Smooth muscle cell (in vitro differentiated cells): ENCODE data around the gene FGF22. TPM values are rescaled to one million over a fixed set of nuclear protein-coding genes. Genes with fewer than 3 reads are reported as not detected.
A peak's percentile ranks its signal among the peaks of the same experiment; 100 is the strongest.

ENCODE experiments used
- DNase-seq: peaks from one replicate; lab custom pipeline; 2025; ENCODE audit not compliant: unreplicated experiment; lab: John Stamatoyannopoulos, UW
- H2AFZ ChIP-seq: fragments of 200-600 bp; sonication (generic); 2 replicates; pipeline ENCODE4 v1.6.0; 2016; ENCODE audit warnings: antibody characterized with exemption, low read depth, mild to moderate bottlenecking
- H3F3A ChIP-seq: fragments of 200-600 bp; sonication (generic); 2 replicates; pipeline ENCODE4 v1.6.0; 2017; ENCODE audit warnings: antibody characterized with exemption, low read depth
- H3K27ac ChIP-seq: fragments of 200-600 bp; sonication (generic); 2 replicates; pipeline ENCODE4 v1.5.1; 2016; ENCODE audit warnings: low read depth, mild to moderate bottlenecking
- H3K27me3 ChIP-seq: fragments of 200-600 bp; sonication (generic); 2 replicates; pipeline ENCODE4 v1.6.1; 2016; ENCODE audit warnings: low read depth, mild to moderate bottlenecking
- H3K36me3 ChIP-seq: fragments of 200-600 bp; sonication (generic); 2 replicates; pipeline ENCODE4 v1.5.1; 2016; ENCODE audit warnings: low read depth
- H3K4me1 ChIP-seq: fragments of 200-600 bp; sonication (generic); 2 replicates; pipeline ENCODE4 v1.5.1; 2016; ENCODE audit warnings: low read depth
- H3K4me2 ChIP-seq: fragments of 200-600 bp; sonication (generic); 2 replicates; pipeline ENCODE4 v1.6.0; 2016; ENCODE audit warnings: mild to moderate bottlenecking
- H3K4me3 ChIP-seq: fragments of 200-600 bp; sonication (generic); 2 replicates; pipeline ENCODE4 v1.5.1; 2016; ENCODE audit warnings: mild to moderate bottlenecking
- H3K79me2 ChIP-seq: fragments of 200-600 bp; sonication (generic); 2 replicates; pipeline ENCODE4 v1.6.0; 2016; ENCODE audit warnings: low read depth, mild to moderate bottlenecking
- H3K9ac ChIP-seq: fragments of 200-600 bp; sonication (generic); 2 replicates; pipeline ENCODE4 v1.6.0; 2016; ENCODE audit warnings: low read depth
- H3K9me3 ChIP-seq: fragments of 200-600 bp; sonication (generic); replicated peaks from 2 replicates; pipeline ENCODE4 v1.5.1; 2016; ENCODE audit warnings: low read depth
- H4K20me1 ChIP-seq: fragments of 200-600 bp; sonication (generic); 2 replicates; pipeline ENCODE4 v1.6.0; 2016; ENCODE audit warnings: low read depth
- WGBS: methylation state at CpG from one replicate; pipeline ENCODE4 v1.1.7; 2016; ENCODE audit warnings: low lambda C conversion rate; 5-methylcytosine and 5-hydroxymethylcytosine counted together
- polyA plus RNA-seq: library from polyadenylated mRNA; unstranded; fragments of >200 nt; fragmentation: Nextera tagmentation; extraction: Ambion mirVana; gene quantifications from 2 replicates; pipeline ENCODE4 v1.2.1, GENCODE V29; 2016
- total RNA-seq: library from RNA; depleted of rRNA; stranded (reverse); fragments of >200 nt; gene quantifications from 2 replicates; pipeline ENCODE4 v1.2.3, GENCODE V29; 2014
- TF ChIP-seq, protein P1 (sequence below): fragments of 200-600 bp; sonication (generic); IDR thresholded peaks from 2 replicates; pipeline ENCODE4 v1.5.1; 2017; ENCODE audit warnings: borderline replicate concordance, mild to moderate bottlenecking, antibody characterized with exemption; ENCODE audit not compliant: insufficient read depth, poor library complexity, severe bottlenecking

FGF22 gene
- total and polyA plus RNA-seq, 2 experiments from 2014 or later: 0.18 TPM; not detected in 1

DNA sequence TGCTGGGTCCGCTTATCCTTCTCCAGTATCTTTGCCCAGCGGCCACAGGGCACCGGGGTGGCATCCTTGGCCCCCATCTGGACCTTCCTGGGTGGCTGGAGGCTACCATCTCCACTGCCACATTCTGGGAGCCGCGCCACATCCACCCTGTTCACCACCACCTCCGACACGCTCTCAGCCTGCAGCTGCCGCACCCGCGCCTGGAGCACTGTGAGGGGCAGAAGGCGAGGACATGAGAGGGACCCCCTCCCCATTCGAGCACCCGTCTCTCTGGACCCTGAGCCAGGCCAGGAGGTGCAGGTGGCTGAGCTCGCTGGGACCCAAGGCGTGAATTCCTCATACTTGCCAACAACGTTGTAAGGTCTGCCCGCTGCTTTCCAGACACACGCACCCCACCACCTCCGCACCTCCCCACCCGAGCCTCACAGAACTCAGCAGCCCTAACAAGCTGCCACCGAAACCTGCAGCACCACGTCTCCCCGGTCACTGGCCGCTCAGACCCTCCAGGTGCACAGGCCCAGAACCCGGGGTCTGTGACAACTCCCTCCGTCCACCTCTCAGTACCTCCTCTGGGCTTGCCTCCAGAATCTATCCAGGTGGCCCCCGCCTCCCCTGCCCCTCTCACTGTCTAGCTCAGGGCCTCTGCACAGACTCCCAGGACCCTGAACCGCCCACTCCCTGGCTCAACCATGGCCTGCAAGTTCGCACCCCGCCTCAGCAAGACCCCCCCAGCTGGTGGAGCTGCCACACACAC is 9.5 kb upstream of the FGF22 start:
- TF ChIP-seq, protein P1, sequence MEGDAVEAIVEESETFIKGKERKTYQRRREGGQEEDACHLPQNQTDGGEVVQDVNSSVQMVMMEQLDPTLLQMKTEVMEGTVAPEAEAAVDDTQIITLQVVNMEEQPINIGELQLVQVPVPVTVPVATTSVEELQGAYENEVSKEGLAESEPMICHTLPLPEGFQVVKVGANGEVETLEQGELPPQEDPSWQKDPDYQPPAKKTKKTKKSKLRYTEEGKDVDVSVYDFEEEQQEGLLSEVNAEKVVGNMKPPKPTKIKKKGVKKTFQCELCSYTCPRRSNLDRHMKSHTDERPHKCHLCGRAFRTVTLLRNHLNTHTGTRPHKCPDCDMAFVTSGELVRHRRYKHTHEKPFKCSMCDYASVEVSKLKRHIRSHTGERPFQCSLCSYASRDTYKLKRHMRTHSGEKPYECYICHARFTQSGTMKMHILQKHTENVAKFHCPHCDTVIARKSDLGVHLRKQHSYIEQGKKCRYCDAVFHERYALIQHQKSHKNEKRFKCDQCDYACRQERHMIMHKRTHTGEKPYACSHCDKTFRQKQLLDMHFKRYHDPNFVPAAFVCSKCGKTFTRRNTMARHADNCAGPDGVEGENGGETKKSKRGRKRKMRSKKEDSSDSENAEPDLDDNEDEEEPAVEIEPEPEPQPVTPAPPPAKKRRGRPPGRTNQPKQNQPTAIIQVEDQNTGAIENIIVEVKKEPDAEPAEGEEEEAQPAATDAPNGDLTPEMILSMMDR: no peak
- Histone ChIP-seq H3K27me3 (no peaks in the 10 kb centered on the region), H4K20me1 (peaks cover 9% of the 10 kb centered on the region), H3K36me3 (no peaks in the 10 kb centered on the region), H3K4me3 (no peak overlapping the region), H3K4me1 (peaks cover 7% of the 10 kb centered on the region), H3F3A (no peaks in the 10 kb centered on the region), H3K27ac (no peak overlapping the region), H3K9ac (no peak overlapping the region), H3K79me2 (peaks cover 9% of the 10 kb centered on the region), H2AFZ (no peak overlapping the region), H3K4me2 (no peak overlapping the region), H3K9me3 (no peaks in the 10 kb centered on the region)
- 95% methylated on average over 28 of the region's 30 CpGs for WGBS
- DNase-seq: no peak

- no peaks in the 10 kb centered on the region for H3K36me3 ChIP-seq
- H2AFZ ChIP-seq: peak overlapping the region; percentile 82
- H3K27ac ChIP-seq: peak overlapping the region; percentile 64
- H3K79me2 ChIP-seq: peaks cover 9% of the 10 kb centered on the region
- peak overlapping the region; percentile 88 for H3K4me3 ChIP-seq
- peak overlapping the region; percentile 97 for H3K4me2 ChIP-seq
- peak; percentile 65 for DNase-seq
- peak overlapping the region; percentile 68 for H3K9ac ChIP-seq
- H3K27me3 ChIP-seq: no peaks in the 10 kb centered on the region
- no peaks in the 10 kb centered on the region for H3F3A ChIP-seq
- H3K9me3 ChIP-seq: no peaks in the 10 kb centered on the region
- peaks cover 7% of the 10 kb centered on the region for H3K4me1 ChIP-seq
- 1% methylated on average over 30 of the region's 35 CpGs for WGBS
- H4K20me1 ChIP-seq: no peaks in the 10 kb centered on the region
- TF ChIP-seq, protein P1: no peak
These were observed 7.1 kb upstream of the FGF22 start for GRCh38 chr19:632579-633067.

- TF ChIP-seq, protein P1: no peak
These were observed 6.5 kb upstream of the FGF22 start, which contains the start of gene POLRMT for GRCh38 chr19:633068-633785. POLRMT (minus strand) TSS chr19:633537; CDS start chr19:633512, 25 bp downstream.

More at GRCh38 chr19:633068-633785, 6.5 kb upstream of the FGF22 start, which contains the start of gene POLRMT:
- Histone ChIP-seq H3K9me3 (no peaks in the 10 kb centered on the region), H3F3A (no peaks in the 10 kb centered on the region), H3K27ac (peak within 1 kb of the TSS; percentile 79), H3K4me1 (peaks cover 7% of the 10 kb centered on the region), H3K9ac (peak within 1 kb of the TSS; percentile 83), H2AFZ (peak within 1 kb of the TSS; percentile 99), H4K20me1 (no peaks in the 10 kb centered on the region), H3K36me3 (no peaks in the 10 kb centered on the region), H3K4me2 (peak within 1 kb of the TSS; percentile 98), H3K27me3 (no peaks in the 10 kb centered on the region), H3K79me2 (peaks cover 9% of the 10 kb centered on the region), H3K4me3 (peak within 1 kb of the TSS; percentile 88)
- DNase-seq: peak; percentile 91
- 1% methylated on average over 65 of the region's 67 CpGs for WGBS
